Mononuclear cell (primary cell): ENCODE data around the gene TOR2A. TPM values are rescaled to one million over a fixed set of nuclear protein-coding genes. Genes with fewer than 3 reads are reported as not detected.

Source experiments
- H3K27me3 ChIP-seq: 2 replicates; pipeline ENCODE4 v1.6.0; 2011; ENCODE audit warnings: low read length, control low read depth; ENCODE audit not compliant: insufficient read depth
- H3K4me1 ChIP-seq: 2 replicates; pipeline ENCODE4 v1.5.1; 2011; ENCODE audit warnings: mild to moderate bottlenecking, low read length, control low read depth; ENCODE audit not compliant: insufficient read depth
- H3K4me3 ChIP-seq: 2 replicates; pipeline ENCODE4 v1.5.1; 2011; ENCODE audit warnings: mild to moderate bottlenecking, low read length, moderate library complexity
- H3K9me3 ChIP-seq: 2 replicates; pipeline ENCODE4 v1.5.1; 2011; ENCODE audit warnings: low read depth, mild to moderate bottlenecking, control low read depth, low read length
- total RNA-seq: library from RNA; depleted of rRNA; stranded (reverse); fragments of >200 nt; gene quantifications from one replicate; pipeline ENCODE4 v1.2.3, GENCODE V29; 2012

The TOR2A gene
- total RNA-seq, 1 donor: 13.4 TPM

DNA sequence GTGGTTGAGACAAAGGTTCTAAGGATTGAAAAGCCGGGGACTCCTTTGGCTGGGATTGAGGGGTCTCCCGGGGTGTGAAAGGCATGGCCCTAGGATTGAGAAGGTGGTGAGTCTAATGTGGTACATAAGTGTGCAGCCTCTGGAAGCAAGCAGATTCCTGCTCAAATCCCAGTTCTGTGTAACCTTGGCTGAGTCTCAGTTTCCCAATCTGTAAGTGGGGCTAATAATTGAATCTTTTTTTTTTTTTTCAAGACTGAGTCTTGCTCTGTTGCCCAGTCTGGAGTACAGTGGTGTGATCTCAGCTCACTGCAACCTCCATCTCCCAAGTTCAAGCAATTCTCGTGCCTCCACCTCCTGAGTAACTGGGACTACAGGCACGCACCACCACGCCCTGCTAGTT lies 37.5 kb upstream of the TOR2A start:
- H3K9me3 ChIP-seq: no peaks in the 10 kb centered on the region
- no peak overlapping the region for H3K4me3 ChIP-seq
- peaks cover 93% of the 10 kb centered on the region for H3K4me1 ChIP-seq
- H3K27me3 ChIP-seq: no peaks in the 10 kb centered on the region

DNA sequence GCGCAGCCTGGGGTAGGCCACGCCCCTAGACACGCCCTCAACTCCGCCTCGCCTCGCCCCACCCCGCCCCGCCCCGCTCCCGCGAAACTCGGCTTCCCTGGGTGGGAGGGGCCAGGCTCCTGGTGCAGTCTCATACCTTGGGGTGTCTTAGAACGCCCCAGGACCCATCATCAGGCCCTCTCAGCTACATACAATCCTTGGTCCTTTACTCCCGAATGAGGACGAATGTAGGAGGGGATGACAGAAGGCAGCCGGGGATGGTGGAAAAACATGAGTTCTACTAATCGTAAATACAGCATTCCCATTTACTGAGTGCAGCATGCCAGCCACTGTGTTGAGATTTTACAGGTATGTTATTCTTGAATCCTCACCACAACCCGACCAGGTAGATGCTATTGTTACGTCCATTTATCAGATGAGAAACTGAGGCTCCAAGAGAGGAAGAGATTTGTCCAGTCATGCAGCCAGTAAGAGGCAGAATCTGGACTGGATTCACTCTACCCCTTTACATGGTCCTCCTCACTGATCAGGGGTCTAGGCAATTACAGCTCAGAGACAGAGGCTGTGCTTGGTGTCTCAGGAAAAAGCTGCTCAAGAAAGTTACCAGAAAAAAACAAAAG lies 36.6 kb upstream of the TOR2A start:
- H3K4me1 ChIP-seq: peaks cover 98% of the 10 kb centered on the region
- no peaks in the 10 kb centered on the region for H3K9me3 ChIP-seq
- H3K4me3 ChIP-seq: no peak overlapping the region
- no peaks in the 10 kb centered on the region for H3K27me3 ChIP-seq

DNA sequence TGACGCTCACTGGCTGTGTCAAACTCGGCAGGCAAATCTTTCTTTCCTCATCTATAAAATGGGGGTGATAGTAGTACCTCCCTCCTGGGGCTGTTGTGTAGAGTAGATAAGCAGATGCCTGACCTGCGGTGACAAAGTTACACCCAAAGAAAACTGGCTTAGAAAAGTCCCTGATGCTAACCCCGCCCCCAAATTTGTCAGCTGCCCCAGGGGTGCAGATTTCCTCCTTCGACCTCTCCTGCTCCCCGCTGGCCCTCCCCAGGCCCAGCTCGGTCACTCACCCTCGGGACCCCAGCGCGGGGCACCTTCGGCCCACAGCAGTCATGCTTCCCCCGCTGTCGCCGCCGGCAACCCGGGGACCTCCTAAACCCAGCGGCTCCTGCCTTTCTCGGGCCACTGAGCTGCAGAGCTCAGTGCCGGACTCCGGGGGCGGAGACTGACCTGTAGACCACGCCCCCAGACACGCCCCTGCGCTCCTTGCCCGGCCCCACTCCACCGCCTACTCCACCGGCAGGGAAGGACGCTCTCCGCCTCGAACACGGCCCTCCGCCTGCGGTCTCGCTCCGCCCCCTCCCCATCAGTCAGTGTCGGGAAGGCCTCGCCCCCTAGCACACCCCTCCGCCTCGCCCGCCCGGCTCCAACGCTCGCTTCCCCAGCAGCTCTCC lies 35.9 kb upstream of the TOR2A start:
- Histone ChIP-seq H3K9me3 (no peaks in the 10 kb centered on the region), H3K27me3 (no peaks in the 10 kb centered on the region), H3K4me3 (peak overlapping the region; percentile 42), H3K4me1 (peaks cover 98% of the 10 kb centered on the region)

DNA sequence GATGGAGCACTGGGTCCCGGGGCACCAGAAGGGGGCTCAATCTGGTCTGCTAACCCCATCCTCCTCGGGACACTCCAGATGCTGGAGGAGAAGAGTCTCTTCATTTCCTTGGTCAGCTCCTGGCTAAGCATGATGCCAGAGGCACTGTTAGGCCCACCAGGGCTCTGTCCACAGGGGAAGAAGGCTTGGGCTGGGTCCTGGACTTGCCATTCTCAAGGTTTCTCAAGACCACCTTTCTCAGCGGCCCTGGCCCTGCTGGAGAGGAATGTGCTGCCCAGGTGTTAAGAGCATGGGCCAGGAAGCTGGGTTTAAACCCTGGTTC lies 35.5 kb upstream of the TOR2A start:
- Histone ChIP-seq H3K4me1 (peaks cover 95% of the 10 kb centered on the region), H3K4me3 (peak overlapping the region; percentile 42), H3K9me3 (no peaks in the 10 kb centered on the region), H3K27me3 (no peaks in the 10 kb centered on the region)

DNA sequence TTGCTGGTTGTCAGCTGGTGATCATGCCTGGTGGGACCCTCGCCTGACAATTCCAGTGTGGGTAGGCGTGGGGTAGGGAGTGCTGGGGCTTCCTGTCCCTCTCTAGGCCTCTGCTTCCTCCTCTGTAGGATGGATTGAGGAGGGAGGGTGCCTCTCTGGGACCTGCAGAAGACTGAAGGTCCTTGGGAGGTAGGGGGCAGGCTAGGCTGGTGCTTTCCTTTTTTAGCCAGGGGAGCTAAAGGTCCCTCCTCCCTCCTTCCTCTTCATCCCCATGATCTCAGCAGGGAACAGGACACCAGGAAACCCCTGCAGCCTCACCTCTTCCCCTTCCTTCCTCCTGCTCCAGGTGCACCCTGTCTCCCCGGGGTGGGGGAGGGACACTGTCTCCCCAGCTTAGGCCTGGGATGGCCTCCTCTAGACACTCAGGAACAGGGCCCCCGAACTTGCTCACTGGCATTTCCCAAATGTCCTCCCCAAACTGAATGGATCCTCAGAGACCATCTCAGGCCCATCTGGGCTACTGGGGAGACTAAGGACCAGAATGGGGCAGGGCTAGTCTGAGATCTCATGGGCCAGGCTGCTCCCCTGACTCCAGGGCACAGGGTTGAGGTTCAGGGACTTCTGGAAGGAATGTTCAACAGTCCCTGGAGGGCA lies 35.0 kb upstream of the TOR2A start:
- H3K9me3 ChIP-seq: no peaks in the 10 kb centered on the region
- H3K4me1 ChIP-seq: peaks cover 93% of the 10 kb centered on the region
- H3K4me3 ChIP-seq: no peak overlapping the region
- H3K27me3 ChIP-seq: no peaks in the 10 kb centered on the region

DNA sequence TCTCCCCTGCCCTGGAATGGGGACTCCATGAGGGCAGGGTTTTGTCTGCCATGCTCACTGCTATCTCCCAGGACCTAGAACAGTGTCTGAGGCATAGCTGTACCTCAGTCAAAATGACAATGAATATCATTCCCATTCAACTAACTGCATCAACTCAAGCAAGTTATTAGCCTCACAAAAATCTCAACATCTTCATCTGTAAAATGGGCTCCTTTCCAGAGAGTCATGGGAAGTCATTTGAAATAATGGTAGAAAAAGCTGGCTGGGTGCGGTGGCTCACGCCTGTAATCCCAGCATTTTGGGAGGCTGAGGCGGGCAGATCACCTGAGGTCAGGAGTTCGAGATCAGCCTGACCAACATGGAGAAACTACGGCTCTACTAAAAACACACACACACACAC lies 34.0 kb upstream of the TOR2A start:
- Histone ChIP-seq H3K4me3 (no peak overlapping the region), H3K9me3 (no peaks in the 10 kb centered on the region), H3K4me1 (peaks cover 84% of the 10 kb centered on the region), H3K27me3 (no peaks in the 10 kb centered on the region)

DNA sequence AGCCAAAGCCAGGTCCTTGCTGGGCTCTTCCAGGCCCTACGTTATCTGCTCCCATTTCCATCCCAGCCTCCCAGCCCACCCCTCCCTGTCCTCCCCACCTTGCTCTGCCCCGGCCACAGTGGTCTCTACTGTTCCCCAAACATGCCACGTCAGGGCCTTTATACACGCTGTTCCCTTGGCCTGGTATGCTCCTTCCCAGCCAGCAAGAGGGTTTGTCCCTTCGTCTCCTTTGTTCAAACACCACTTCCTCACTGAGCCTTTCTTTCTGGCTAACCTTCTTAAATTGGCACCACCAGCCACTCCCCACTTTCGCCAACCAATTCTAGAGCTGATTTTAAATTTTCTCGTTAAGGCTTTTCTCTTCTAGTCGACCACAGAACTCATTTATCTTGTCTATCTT lies 33.6 kb upstream of the TOR2A start:
- Histone ChIP-seq H3K4me1 (peaks cover 84% of the 10 kb centered on the region), H3K27me3 (no peaks in the 10 kb centered on the region), H3K4me3 (no peak overlapping the region), H3K9me3 (no peaks in the 10 kb centered on the region)

DNA sequence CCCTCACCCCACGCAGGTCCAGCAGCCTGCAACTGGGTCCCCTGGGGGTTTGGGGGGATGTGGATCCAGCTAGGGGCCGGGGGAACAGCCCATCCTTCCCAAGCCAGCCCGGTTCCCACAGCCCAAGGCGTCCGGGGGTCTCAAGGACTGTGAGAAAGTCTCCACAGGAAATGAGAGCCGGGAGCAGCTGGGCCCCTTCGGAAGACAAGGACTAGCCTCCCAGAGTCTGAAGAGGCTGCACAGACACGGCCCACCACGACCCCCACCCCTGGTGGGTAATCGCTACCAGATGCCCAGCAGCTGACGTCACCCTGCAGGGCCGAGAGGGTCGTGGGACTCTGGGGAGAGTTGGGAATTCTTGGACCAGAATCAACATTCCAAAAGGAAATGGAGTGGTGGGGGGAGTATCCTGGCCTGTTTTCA lies 32.8 kb upstream of the TOR2A start:
- Histone ChIP-seq H3K4me1 (peaks cover 82% of the 10 kb centered on the region), H3K4me3 (no peak overlapping the region), H3K27me3 (no peaks in the 10 kb centered on the region), H3K9me3 (no peaks in the 10 kb centered on the region)

DNA sequence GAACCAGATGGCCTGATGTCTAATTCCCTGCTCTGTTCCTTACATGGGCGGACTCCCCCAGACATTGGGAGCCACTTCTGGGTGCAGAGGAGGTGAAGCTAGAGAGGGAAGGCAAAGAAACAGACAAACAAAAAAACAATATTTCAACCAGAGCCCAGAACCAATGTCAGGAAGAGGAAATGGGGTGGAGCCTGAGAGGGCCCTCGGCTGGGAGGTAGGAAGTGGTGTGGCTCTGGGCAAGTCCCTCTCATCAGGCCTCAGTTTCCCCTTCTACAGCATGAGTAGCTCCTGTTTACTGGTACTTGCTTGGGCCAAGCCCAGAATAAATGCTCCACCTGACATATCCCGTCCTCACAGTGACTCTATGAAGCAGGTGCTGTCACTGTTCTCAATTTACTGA lies 32.3 kb upstream of the TOR2A start:
- no peaks in the 10 kb centered on the region for H3K9me3 ChIP-seq
- peaks cover 83% of the 10 kb centered on the region for H3K4me1 ChIP-seq
- no peak overlapping the region for H3K4me3 ChIP-seq
- no peaks in the 10 kb centered on the region for H3K27me3 ChIP-seq

DNA sequence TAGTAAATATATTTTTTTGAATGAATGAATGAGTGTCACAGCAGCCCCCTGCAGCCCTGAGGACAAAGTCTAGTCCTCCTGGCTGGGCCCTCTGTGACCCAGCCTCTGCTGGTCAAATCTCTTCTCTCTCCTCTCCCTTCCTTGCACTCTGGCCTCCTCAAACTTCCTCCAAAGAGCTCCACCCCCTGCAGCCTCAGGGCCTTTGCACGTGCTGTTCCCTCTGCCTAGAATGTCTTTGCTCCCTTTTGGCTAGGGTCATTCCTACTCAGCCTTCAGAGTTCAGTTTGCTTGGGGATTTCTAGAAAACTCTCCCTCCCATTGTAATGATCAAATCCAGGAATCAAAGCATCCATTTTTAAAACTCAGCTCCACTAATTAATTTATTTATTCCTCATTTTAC lies 30.3 kb upstream of the TOR2A start:
- H3K4me1 ChIP-seq: peaks cover 69% of the 10 kb centered on the region
- no peak overlapping the region for H3K4me3 ChIP-seq
- no peaks in the 10 kb centered on the region for H3K9me3 ChIP-seq
- H3K27me3 ChIP-seq: no peaks in the 10 kb centered on the region

DNA sequence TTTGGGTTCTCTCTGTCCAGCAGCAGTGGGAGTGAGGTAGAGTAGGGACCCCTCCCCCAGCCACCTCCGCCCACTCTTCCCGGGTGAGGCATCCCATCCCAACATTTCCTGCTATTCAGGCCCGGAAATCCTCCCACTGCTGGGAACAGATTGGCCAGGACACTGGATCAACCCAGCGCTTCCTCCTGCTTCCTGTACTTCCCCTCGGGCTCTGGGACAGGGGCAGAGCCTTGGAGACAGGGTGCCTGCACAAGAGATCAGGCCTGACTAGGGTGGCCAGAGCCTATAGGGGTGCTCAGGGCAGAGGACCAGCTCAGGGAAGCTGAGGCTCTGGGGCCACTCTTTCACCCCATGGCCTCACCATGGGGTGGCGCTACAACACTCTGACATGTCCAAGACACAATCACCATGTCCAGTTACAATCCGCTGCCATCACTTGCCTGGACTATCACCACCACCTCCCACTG lies 28.9 kb upstream of the TOR2A start:
- Histone ChIP-seq H3K4me1 (peaks cover 54% of the 10 kb centered on the region), H3K4me3 (no peak overlapping the region), H3K27me3 (no peaks in the 10 kb centered on the region), H3K9me3 (no peaks in the 10 kb centered on the region)

DNA sequence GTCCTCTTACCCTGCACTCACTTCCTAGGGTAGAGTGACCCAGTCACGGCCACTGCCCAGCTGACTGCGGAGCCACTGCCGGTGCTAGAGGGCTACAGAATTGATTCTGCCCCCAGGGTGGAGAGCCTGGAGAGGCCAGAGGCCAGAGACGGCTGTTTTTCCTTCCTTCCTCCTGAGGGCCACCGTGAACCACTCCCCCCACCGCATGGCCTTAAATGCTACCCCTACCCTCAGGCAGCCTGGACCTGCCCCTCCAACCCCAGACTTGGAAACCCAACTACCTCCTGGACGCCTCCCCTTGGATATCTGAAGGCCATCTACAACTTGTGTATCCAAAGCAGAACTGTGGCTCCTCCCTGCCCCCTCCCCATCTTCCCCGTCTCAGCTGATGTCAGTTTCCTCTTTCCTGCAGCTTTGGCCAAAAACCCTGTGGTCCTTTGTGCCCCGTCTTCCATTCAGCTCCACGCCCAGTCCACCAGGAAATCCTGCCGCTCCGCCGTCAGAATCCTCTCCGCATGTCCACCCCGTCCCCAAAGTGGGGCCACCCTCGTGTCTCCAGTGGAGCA lies 27.1 kb upstream of the TOR2A start:
- peaks cover 38% of the 10 kb centered on the region for H3K4me1 ChIP-seq

DNA sequence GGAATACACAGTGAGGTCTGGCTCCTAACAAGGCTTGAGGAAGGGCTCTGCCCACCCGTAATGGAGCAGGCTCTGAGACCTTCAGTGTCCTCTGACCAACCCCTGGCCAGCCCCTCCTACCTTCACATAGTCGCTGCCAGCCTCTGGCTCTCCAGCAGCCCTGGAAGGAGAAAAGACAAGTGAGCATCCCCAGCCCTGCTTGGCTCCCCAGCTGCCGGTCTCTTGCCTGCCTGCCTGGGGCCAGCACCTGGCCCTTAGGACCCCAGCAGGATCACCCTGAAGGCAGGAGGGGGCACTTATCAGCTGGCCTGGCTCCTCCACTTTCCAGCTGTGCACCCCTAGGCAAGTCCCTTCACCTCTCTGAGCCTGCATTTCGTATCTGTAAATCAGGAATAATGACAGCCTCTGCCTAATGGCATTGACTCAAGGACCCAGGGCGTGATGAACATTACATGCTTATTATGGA lies 26.4 kb upstream of the TOR2A start:
- H3K4me1 ChIP-seq: peaks cover 31% of the 10 kb centered on the region
- no peaks in the 10 kb centered on the region for H3K9me3 ChIP-seq
- H3K4me3 ChIP-seq: no peak overlapping the region
- no peaks in the 10 kb centered on the region for H3K27me3 ChIP-seq

More for the DNA sequence above, 27.1 kb upstream of the TOR2A start:
- H3K9me3 ChIP-seq: no peaks in the 10 kb centered on the region
- no peaks in the 10 kb centered on the region for H3K27me3 ChIP-seq
- H3K4me3 ChIP-seq: no peak overlapping the region

DNA sequence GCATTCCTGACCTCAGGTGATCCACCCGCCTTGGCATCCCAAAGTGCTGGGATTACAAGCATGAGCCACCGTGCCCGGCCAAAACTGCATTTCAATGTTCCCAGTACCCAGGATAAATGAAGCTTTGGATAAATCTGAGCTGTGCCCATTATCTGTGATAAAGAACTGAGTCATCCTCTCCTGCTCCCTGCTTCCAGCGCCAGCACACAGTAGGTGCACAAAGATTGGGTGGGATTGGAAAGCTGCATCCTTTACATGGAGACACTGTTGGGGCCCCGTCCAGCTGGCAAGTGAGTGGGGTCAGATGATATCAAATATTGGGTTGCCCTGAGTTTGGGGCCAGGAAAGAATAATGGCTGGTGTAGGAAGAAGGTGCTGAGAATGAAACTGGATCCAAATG lies 26.0 kb upstream of the TOR2A start:
- no peaks in the 10 kb centered on the region for H3K9me3 ChIP-seq
- H3K4me1 ChIP-seq: peaks cover 26% of the 10 kb centered on the region
- no peak overlapping the region for H3K4me3 ChIP-seq
- H3K27me3 ChIP-seq: no peaks in the 10 kb centered on the region

DNA sequence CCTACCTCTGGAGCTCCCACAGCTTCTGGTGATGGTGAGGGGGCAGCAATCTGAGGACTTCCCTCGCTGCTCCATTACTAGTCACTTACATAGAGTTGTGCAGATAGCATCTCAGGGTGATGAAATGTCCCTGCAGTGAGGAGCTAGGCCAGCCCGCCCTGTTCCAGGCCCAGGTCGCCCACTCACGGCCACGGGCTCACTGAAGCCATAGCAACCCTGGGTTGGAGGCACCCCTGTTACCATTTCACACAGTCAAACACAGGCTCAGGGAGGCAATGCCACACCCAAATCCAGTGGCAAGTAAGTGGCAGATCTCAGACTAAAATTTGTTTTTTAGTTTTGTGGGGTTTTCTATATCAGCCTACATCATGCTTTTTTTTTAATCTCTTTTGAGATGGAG lies 23.7 kb upstream of the TOR2A start:
- H3K4me3 ChIP-seq: no peak overlapping the region
- H3K9me3 ChIP-seq: no peaks in the 10 kb centered on the region
- peaks cover 18% of the 10 kb centered on the region for H3K4me1 ChIP-seq
- H3K27me3 ChIP-seq: no peaks in the 10 kb centered on the region
